GM18858 (cell line): Measurements from ENCODE around the gene MGAT1.
"Not testable (repeated sequence)": the region's sequence is repeated elsewhere in the genome, so short reads cannot be mapped to it uniquely, and the experiment has no call there.

ENCODE experiments used
- ATAC-seq: cut with Tn5 transposase; IDR thresholded peaks from one replicate; pipeline ENCODE4 v1.9.1; 2021; ENCODE audit not compliant: unreplicated experiment

Gene MGAT1

DNA sequence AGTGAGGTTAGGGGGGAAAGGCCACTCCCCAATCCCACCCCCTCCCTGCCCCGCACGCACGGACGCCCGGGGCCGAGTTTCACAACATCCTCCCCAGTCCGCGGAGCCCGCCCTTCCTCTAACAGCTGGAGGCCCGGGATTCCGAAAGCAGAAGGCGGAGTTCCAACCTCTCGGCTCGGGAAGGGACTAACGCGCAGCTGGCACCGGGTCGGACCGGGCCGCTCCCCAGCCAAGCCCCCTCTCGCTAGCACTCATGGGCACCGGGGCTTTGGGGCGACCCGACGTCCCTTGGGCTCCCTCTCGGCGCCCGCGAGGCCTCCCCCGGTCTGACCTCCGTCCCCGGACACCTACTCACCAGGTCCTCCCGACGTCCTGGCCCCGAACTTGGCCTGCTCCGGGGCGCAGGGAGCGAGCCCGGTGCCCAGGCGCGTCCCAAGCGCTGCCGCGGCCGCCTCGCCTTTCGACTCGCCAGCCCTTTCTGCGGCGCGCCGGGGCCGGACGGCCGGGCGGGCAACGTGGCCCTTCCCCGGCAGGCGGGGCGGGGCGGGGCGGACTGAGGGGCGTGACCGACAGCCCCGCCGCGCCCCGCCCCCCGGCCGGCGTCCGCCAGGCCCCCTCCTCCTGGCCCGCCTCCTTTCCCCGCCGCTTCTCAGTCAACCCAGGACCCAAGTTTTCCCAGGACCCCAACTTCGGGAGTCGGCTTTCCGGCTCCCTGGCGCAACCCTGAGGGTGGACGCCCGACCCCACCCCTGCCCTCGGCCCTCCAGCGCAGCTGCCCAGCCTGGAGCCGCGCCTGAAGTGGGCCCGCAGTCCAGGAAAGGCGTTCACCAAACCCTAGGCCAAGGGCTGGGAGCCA lies at the start of gene MGAT1:
Gene MGAT1 (minus strand): TSS at position 482 of the 856 bp plus-strand sequence. CDS start 9,835 bp downstream, outside the sequence.
- ATAC-seq = no peak

DNA sequence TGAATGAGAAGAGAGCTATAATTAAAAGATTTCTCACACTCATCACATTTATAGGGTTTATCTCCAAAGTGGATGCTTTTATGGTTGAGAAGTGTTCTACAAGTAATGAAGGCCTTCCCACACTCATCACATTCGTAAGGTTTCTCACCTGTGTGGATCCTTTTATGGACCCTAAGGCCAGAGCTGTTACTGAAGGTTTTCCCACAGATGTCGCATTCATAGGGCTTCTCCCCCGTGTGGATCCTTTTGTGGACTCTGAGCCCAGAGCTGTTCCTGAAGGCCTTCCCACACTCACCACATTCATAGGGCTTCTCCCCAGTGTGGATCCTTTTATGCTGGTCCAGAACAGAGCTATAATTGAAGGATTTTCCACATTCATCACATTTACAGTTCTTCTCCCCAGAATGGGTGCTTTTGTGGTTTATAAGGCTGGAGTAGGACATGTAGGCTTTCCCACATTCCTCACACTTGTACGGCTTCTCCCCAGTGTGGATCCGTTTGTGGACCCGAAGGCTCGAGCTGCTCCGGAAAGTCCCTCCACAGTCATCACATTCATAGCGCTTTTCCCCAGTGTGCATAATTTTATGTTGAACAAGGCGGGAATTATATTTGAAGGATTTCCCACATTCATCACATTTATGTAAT lies 48.0 kb upstream of the MGAT1 start:
- ATAC-seq = no peak

DNA sequence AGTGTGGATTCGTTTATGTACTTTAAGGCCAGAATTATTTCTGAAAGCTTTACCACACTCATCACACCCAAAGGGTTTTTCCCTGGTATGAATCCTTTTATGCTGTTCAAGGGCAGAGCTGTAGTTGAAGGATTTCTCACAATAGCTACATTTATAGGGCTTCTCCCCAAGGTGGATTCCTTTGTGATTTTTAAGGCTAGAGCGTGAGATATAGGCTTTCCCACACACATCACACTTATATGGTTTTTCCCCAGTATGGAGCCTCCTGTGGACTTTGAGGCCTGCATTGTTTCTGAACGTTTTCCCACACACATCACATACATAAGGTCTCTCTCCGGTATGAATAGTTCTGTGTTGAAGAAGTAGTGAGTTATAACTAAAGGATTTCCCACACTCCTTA lies 47.2 kb upstream of the MGAT1 start:
- ATAC-seq = no peak

DNA sequence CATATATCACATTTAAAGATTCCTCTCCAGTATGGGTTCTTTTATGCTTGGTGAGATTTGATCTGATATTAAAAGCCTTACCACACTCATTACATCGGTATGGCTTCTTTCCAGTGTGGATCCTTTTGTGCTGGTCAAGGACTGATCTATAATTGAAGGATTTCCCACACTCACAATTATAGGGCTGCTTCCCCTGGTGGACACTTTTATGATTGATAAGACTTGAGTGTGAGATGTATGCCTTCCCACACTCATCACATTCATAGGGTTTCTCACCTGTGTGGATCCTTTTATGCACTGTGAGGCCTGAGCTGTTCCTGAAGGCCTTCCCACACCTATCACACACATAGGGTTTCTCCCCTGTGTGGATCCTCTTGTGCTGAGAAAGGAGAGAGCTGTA lies 46.3 kb upstream of the MGAT1 start:
- no peak for ATAC-seq

DNA sequence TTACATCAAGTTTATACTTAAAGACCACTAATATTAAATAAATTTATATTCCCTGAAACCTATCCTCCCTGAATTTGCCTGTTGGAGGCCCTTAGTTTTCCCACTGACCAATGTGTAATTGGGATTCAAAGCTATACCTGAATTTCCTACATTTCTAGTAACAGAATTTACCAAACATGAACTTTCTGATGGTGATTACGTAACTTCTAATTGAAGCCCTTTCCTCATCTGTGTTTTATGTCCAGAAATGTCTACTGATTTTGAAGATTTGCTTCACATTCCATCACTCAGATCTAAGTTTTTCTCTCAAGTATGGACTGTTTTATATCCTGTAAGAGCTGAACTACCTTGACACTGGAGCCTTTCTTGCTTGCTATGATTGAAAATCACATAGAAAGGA lies 45.7 kb upstream of the MGAT1 start:
- ATAC-seq = no peak

DNA sequence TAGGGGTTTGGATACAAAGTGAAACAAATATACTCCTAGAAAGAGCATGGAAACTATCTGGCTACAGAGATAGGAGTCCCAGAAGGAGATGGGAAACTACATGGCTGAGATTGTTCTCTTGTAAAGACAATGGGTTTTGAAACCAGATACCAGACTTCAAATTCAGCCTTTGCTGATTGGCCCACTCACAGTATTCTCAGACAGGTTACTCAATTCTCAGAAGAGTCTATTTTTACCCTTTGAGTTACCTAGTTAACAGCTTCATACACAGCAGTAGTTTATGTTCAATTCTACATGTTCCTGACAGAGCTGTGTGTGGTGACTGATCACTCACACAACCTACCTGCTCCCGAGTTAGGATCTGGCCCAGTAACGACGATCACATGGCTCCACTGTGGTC lies 44.4 kb upstream of the MGAT1 start:
- ATAC-seq = no peak

DNA sequence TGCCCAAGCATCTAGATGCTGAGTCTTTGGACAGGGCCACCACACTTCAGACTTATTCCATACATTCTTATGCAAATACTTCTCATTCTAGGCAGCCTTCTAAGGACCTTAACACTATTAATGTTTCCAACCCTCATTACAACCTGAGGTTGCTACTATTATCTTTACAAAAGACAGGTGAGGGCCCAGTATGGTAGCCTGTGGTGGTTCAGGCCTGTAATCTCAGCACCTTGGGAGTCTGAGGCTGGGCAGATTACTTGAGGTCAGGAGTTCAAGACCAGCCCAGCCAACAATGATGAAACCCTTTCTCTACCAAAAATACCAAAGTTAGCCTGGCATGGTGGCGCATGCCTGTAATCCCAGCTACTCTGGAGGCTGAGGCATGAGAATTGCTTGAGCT lies 42.3 kb upstream of the MGAT1 start:
- no peak for ATAC-seq

DNA sequence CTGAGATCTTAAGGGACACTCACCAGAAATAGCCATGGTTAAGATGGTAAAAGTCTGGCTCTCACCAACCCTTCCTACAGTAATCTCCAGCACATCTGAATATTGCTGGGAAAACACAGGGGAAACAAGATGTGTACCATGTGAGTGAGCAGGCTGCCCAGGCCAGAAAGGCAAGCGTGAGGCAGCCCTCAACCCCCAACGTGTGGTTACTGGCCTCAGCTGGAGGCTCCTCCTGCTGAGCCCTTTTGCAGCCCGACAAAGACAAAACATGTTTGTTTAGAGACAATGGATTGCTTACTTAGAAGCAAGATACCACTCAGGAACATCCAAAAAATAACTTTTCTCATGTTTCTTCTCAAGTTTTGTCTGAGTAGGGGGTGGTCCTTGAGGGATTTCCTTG lies 41.8 kb upstream of the MGAT1 start:
- ATAC-seq = no peak

DNA sequence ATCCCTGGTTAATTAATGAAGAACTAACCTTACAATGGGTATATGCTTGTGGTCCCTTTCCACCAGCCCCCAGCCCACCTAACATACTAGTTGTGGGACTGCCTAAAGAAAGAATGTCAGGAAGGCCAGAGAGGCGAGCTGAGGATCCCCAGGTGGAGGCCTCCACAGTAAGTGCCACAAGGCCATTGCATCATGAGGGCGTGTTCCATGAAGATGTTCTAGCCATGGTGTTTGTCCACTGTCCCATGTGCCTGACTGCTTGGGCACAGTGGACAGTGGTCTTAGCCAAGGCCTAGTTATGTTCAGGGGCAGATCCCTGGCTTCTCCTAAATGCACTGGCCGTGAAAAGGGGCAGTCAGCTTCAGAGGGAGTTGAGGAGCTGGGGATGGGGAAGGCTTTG lies 37.3 kb upstream of the MGAT1 start:
- no peak for ATAC-seq

DNA sequence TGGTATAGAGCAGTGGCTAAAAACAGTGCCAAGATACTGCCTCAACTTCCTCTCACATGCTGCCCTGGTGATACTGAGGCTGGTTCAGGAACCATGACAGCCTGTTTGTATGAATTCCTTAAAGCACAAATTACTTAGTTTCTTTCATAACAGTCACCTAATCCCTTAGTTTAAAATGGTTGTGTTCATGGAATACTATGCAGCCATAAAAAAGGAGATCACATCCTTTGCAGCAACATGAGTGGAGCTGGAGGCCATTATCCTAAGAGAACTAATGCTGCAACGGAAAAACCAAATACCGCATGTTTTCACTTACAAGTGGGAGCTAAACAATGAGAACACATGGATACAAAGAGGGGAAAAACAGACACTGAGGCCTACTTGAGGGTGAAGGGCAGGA lies 36.6 kb upstream of the MGAT1 start:
- ATAC-seq = no peak

DNA sequence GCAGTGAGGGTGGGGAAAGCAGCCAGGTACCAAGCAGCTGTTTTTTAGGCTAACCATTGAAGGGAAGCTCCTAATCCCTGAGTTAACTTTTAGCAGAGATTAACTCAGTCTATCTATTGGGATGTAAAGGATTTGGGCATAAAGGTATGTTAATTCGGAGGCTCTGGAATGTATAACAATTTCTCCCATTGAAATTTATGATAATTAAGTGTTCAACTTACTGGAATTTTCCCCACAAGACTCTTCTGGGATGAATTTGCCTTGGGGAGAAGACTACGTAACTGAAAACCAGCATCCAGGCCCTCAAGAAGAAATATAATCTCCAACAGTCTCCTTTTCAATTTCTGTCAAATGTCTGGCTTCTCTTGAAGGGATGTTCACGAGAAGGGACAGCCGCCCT lies 34.9 kb upstream of the MGAT1 start:
- ATAC-seq = no peak

DNA sequence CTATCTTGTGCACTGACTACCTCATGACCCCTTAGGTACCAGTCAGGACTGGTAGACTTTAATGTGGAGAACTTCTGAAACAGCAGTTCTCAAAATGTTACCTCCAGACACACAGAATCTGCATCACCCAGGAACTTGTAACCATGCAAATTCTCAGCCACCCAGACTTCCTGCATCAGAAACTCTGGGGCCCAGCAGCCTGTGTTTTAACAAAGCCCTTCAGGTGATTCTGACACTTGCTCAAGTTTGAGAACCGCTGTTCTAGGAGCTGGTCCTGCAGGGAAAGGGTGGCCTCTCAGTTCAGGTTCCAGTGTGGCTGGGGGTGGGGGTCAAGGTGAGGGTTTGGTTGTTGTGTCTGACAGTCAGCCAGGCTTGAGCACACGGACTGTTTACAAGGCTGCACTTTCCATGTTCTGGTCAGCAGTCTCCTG lies 30.0 kb upstream of the MGAT1 start:
- peak; percentile 39 for ATAC-seq

DNA sequence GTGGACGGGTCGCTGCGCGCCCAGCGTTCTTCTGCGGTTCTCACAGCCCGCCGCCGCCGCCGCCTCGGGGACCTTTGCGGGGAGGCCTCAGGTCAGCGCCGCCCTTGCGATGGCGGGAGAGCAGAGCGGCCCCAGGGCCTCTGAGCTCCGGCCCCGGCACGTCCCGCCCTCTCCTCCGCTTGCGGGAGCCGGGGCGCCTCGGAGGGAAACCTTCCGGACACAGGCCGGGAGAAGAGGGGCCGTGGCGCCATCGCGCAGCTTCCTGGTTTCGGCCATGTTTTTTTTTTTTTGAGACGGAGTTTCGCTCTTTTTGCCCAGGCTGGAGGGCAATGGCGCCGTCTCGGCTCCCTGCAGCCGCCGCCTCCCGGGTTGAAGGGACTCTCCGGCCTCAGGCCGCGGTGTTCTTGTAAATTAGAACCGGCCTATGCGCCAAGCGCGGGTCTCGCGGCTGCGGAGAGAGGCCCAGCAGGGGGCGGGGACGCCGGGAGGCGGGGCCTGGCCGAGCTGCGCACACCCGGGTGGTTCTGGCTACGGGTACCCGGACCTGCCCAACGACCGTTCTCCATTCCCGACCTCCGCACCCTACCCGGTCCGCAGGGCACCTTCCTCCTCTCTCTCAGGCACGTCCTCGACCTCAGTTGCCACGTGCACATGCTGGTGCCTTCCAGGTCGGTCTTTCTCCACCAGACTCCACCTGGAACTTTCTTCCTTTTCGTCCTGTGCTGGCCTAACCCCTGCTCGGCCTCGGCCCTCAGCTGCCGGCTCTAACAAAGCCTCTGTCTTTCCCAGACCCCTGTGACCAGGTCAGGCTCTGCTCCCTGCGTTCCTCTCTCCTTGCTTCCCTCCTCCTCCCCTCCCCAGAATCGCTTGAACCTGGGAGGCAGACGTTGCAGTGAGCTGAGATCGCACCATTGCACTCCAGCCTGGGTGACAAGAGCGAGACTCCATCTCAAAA lies 28.8 kb upstream of the MGAT1 start:
- ATAC-seq = peak; percentile 61

DNA sequence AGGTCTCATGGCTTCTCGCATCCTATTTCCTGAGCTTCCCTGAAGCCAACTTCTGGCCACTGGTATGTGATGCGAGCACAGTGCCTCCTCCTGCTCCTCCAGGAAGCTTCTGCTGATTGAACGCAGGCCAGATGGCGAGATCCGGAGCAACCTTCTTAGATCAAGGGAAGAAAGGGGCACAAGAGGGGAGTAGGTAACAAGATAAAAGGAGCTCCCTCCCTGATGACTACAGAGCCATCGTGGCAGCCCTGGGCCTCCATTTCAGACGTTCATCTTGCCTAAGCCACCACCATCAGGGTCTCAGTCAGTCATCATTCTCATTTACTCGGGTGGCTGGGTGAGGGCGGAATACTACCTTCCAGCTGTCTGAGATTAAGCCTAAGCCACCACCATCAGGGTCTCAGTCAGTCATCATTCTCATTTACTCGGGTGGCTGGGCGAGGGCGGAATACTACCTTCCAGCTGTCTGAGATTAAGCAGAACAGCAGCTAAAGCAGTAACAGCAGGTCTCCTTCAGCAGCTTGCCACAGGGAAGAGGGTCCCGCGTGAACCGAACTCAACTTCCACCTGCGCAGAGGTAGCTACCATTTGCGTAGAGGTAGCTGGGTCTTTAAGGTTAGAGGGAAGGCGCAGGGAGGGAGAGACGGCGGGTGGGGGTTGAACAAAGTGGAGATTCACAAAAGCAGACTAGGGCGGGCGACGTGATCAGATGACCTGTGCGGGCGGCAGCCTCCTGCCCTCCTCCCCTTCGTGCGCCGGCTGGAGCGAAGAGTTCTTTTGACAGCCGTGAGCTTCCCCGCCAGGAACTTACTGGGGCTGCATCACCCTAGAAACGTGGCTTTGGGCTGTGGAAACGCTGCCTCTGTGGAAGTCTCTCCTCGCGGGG lies 27.9 kb upstream of the MGAT1 start:
- peak; percentile 35 for ATAC-seq

DNA sequence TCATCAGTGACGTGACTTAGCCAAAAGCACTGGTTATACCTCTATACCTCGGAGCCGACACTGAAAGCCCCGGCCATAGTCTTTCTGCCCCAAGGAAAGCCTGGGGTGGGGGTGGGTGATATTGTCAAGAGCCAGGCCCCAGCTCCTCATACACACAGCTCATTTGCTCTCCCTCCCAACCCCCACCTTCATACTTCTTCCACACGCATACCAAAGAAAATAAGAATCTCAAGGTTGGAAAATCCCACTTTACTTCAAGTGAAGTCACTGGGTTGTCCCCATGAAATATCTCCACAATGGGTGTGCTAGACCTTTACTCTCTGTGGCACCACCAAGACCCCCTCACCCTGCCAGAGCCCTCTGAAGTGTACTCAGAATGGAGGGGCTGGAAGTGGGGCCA lies 27.1 kb upstream of the MGAT1 start:
- ATAC-seq = no peak

DNA sequence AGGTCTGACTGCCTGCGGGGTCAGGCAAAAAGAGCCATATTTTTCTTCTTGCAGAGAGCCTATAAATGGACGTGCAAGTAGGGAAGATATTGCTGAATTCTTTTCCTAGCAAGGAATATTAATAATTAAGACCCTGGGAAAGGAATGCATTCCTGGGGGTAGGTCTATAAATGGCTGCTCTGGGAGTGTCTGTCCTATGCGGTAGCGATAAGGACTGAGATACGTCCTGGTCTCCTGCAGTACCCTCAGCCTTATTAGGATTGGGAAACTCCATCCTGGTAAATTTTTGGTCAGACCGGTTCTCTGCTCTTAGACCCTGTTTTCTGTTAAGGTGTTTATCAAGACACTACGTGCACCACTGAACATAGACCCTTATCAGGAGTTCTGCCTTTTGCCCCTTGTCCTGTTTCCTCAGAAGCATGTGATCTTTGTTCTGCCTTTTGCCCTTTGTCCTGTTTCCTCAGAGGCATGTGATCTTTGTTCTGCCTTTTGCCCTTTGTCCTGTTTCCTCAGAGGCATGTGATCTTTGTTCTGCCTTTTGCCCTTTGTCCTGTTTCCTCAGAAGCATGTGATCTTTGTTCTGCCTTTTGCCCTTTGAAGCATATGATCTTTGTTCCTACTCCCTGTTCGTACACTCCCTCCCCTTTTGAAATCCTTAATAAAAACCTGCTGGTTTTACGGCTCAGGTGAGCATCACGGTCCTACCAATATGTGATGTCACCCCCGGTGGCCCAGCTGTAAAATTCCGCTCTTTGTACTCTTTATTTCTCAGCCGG lies 26.3 kb upstream of the MGAT1 start:
- ATAC-seq = not testable (repeated sequence)

DNA sequence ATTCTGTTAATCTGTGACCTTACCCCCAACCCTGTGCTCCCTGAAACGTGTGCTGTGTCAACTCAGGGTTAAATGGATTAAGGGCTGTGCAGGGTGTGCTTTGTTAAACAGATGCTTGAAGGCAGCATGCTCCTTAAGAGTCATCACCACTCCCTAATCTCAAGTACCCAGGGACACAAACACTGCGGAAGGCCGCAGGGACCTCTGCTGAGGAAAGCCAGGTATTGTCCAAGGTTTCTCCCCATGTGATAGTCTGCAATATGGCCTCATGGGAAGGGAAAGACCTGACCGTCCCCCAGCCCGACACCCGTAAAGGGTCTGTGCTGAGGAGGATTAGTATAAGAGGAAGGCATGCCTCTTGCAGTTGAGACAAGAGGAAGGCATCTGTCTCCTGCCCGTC lies 24.8 kb upstream of the MGAT1 start:
- not testable (repeated sequence) for ATAC-seq

DNA sequence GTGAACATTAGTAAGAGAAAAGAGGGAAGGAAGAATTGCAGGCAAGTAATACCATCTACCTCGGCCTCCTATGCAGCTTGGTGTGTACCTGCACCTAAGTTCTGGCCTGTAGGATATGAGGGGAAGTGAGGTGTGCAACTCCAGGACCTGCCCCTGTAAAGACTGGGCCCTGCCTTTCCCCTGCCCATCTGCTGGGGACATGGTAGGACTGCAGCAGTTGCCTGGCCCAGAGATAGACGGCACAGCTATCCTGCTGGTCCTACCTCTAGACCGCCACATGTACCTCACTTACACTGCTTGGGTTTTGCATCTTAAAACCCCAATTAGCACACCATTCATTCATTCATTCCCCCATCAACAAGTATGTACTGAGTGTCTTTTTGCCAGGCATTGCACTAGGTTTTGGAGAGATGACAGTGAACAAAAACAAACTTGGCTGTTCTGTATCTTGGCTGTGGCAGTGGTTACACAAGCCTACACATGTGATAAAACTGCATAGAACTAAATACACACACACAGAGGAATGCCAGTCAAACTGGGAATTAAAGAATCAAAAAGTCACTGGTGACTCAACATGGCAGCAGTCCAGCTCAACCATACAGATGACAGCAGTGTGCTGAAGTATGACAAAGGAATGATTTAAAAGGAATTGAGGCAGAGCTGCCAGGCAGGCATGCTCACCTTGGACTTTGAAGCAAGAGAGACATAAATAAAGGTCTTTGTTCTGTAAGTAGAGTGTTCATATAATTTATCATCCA lies 23.3 kb upstream of the MGAT1 start:
- no peak for ATAC-seq
